Neutrophil (primary cell): ENCODE data around the gene TCERG1L.

Experiments
- H3K27ac ChIP-seq: fragments of 200-600 bp; sonication (generic); 2 replicates; pipeline ENCODE4 v1.5.1; 2016; ENCODE audit warnings: mild to moderate bottlenecking, moderate library complexity
- H3K27me3 ChIP-seq: fragments of 200-600 bp; sonication (generic); 2 replicates; pipeline ENCODE4 v1.6.0; 2016; ENCODE audit warnings: mild to moderate bottlenecking
- H3K36me3 ChIP-seq: fragments of 200-600 bp; sonication (generic); 2 replicates; pipeline ENCODE4 v1.5.1; 2017
- H3K4me1 ChIP-seq, 2 experiments: fragments of 200-600 bp in 1 of 2; sonication (generic) in 1 of 2; 1 replicate in 1 of 2; 2 replicates in 1 of 2; pipeline versions ENCODE4 v1.5.1 to v1.6.1; 2013 to 2016; ENCODE audit warnings: low read depth in 1 of 2, low read length in 1 of 2, mild to moderate bottlenecking in 1 of 2, moderate library complexity in 1 of 2; ENCODE audit not compliant: control insufficient read depth in 1 of 2, insufficient read depth in 1 of 2
- H3K4me3 ChIP-seq, 2 experiments: fragments of 200-600 bp in 1 of 2; sonication (generic) in 1 of 2; 1 replicate in 1 of 2; 2 replicates in 1 of 2; pipeline ENCODE4 v1.5.1; 2013 to 2016; ENCODE audit warnings: low read depth in 1 of 2, low read length in 1 of 2, mild to moderate bottlenecking in 1 of 2, moderate library complexity in 1 of 2
- H3K9me3 ChIP-seq: fragments of 200-600 bp; sonication (generic); 2 replicates; pipeline ENCODE4 v1.5.1; 2016
- CTCF ChIP-seq: fragments of 200-600 bp; sonication (generic); IDR thresholded peaks from 2 replicates; pipeline ENCODE4 v1.5.1; 2016; ENCODE audit warnings: antibody characterized with exemption

The TCERG1L gene

DNA sequence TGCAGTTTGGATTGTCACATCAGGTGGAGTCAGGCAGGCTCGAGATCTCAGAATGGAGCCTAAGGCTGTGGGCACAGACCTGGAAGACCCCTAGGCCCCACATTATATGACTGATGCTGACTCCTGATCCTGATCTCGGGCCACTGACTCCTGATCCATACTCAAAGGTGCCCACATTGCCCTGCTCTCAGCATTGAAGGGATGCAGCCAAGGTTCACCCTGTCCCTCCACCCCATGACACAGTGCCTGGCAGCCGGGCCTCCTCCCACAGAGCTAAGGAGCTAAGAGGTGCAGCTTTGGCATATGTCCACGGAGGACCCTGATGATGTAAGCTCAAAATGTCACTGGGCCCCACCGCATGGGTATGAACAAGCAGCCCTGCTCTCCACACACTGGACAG, 36.6 kb downstream of the TCERG1L start:
- no peaks in the 10 kb centered on the region for H3K27me3 ChIP-seq
- no peaks in the 10 kb centered on the region for H3K9me3 ChIP-seq
- H3K4me1 ChIP-seq, result no peaks in the 10 kb centered on the region
- H3K4me3 ChIP-seq, result no peak overlapping the region
- H3K27ac ChIP-seq, result no peak overlapping the region
- no peak for TF ChIP-seq CTCF
- no peaks in the 10 kb centered on the region for H3K36me3 ChIP-seq

DNA sequence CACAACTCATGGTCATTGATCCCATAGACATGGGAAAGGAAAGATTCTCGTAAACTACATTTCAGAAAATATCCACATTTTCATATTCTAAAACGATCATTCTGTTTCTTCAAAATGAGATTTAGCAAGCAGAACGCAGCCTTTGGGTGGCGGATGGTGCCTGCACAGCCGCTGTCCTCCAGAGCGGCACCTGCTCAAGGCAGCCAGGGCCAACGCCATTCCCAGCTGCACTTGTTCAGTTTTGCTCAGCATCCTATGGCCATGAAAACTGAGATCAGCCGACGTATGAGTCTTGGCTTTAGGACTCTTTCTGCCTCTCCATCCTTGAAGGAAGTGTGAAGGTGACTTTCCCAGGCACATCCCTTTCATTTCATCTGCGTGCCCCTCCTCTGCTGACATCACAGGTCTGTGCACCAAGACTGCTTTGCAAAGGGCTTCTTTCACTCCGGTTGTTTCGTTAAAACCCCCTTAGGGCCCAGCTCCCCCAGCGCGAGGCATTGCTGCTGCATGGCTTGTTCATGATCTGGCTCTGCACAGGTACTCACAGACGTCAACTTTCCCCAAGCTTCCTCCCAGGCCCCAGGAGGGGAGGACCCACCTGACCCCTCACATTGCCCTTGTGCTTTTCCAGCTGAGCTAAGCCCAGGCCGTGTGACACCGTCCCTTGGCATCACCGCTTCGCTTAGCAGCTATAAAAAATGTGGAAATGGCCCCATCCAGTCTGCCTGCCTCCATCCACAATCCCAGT, 37.2 kb downstream of the TCERG1L start:
- H3K27ac ChIP-seq, result no peak overlapping the region
- H3K9me3 ChIP-seq, result no peaks in the 10 kb centered on the region
- H3K4me3 ChIP-seq, result no peak overlapping the region
- no peaks in the 10 kb centered on the region for H3K27me3 ChIP-seq
- H3K36me3 ChIP-seq, result no peaks in the 10 kb centered on the region
- no peak for TF ChIP-seq CTCF
- H3K4me1 ChIP-seq, result no peaks in the 10 kb centered on the region

- no peak overlapping the region for H3K4me3 ChIP-seq
- H3K27ac ChIP-seq, result no peak overlapping the region
- no peaks in the 10 kb centered on the region for H3K4me1 ChIP-seq
- no peaks in the 10 kb centered on the region for H3K9me3 ChIP-seq
- no peaks in the 10 kb centered on the region for H3K27me3 ChIP-seq
- no peak for TF ChIP-seq CTCF
- H3K36me3 ChIP-seq, result no peaks in the 10 kb centered on the region
Observed at GRCh38 chr10:131273476-131273875, 38.0 kb downstream of the TCERG1L start.

- Histone ChIP-seq H3K27ac (no peak overlapping the region), H3K9me3 (no peaks in the 10 kb centered on the region)
Observed at GRCh38 chr10:131272897-131273451, 38.5 kb downstream of the TCERG1L start.

GRCh38 chr10:131271966-131272365, 39.6 kb downstream of the TCERG1L start:
- no peak overlapping the region for H3K4me3 ChIP-seq
- H3K36me3 ChIP-seq, result no peaks in the 10 kb centered on the region
- no peak for TF ChIP-seq CTCF
- H3K27me3 ChIP-seq, result no peaks in the 10 kb centered on the region
- H3K9me3 ChIP-seq, result no peaks in the 10 kb centered on the region
- H3K4me1 ChIP-seq, result no peaks in the 10 kb centered on the region
- H3K27ac ChIP-seq, result no peak overlapping the region

More at GRCh38 chr10:131272897-131273451, 38.5 kb downstream of the TCERG1L start:
- Histone ChIP-seq H3K4me3 (no peak overlapping the region), H3K27me3 (no peaks in the 10 kb centered on the region), H3K36me3 (no peaks in the 10 kb centered on the region), H3K4me1 (no peaks in the 10 kb centered on the region)
- TF ChIP-seq CTCF, result no peak
